Measurements from ENCODE around the gene TBC1D12. TPM values are rescaled to one million over a fixed set of nuclear protein-coding genes. Genes with fewer than 3 reads are reported as not detected.

Gene TBC1D12
- total and polyA plus RNA-seq, 8 donors: 4.1 to 9.2 (median 5.5) TPM

DNA sequence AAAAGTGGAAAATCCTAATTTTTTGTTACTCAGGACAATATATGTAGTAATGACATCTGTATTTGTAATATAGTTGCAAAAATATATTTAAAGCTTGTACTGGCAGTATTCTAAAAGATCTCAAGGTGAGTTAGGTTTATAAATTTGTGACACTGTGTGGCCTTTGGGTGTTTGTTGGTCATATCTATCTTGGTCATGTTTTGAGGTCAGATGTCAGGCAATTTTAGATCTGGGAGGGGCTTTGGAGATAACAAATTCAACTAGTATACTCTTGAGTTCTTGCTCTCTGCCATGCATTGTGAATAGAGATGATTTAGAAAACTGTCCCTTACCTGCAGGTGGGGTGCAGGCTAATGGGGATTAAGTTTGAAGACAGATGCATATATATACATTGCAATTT is 3.1 kb downstream of the TBC1D12 start:
- no peak for FAIRE-seq
- H3K27ac ChIP-seq: no peak overlapping the region
- ATAC-seq: no peak

DNA sequence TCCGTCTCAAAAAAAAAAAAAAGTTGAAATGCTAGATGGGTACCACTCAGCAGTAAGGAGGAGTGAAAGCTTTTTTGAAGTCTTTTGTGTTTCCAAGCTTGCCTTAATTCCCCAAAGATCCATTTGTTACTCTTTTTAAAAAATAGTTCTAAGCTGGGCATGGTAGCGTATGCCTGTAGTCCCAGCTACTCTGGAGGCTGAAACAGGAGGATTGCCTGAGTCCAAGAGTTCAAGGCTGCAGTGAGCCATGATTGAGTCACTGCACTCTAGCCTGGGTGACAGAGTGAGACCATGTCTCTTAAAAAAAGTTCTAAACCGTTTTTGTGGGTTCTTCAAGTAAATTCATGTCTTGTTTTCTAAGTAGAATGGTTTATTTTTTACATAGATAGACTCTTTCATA is 5.3 kb downstream of the TBC1D12 start:
- intact Hi-C loops (cut with DNase I): no loop called here
- DNase-seq (no peak), ATAC-seq (no peak), FAIRE-seq (no peak)
- peaks cover 10 to 24% (median 15%) of the 10 kb centered on the region in 3 donors for H3K4me1 ChIP-seq
- TF ChIP-seq, protein P1, sequence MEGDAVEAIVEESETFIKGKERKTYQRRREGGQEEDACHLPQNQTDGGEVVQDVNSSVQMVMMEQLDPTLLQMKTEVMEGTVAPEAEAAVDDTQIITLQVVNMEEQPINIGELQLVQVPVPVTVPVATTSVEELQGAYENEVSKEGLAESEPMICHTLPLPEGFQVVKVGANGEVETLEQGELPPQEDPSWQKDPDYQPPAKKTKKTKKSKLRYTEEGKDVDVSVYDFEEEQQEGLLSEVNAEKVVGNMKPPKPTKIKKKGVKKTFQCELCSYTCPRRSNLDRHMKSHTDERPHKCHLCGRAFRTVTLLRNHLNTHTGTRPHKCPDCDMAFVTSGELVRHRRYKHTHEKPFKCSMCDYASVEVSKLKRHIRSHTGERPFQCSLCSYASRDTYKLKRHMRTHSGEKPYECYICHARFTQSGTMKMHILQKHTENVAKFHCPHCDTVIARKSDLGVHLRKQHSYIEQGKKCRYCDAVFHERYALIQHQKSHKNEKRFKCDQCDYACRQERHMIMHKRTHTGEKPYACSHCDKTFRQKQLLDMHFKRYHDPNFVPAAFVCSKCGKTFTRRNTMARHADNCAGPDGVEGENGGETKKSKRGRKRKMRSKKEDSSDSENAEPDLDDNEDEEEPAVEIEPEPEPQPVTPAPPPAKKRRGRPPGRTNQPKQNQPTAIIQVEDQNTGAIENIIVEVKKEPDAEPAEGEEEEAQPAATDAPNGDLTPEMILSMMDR (IDR thresholded peaks at IDR 0.05): no peak
- H3K9me3 ChIP-seq: no peaks in the 10 kb centered on the region
- WGBS, 2 donors: 66 to 75% methylated on average over 3 of the region's 3 CpGs
- H3K27ac ChIP-seq: no peak overlapping the region
- no peak overlapping the region for H3K4me3 ChIP-seq
- H3K27me3 ChIP-seq: no peaks in the 10 kb centered on the region
- no peaks in the 10 kb centered on the region for H3K36me3 ChIP-seq

More for the DNA sequence above, 3.1 kb downstream of the TBC1D12 start:
- Histone ChIP-seq H3K36me3 (no peaks in the 10 kb centered on the region), H3K4me3 (no peak overlapping the region), H3K4me1 (peaks cover 9 to 20% (median 10%) of the 10 kb centered on the region in 3 donors), H3K27me3 (no peaks in the 10 kb centered on the region), H3K9me3 (no peaks in the 10 kb centered on the region)
- intact Hi-C loops (cut with DNase I): no loop called here
- no peak for DNase-seq
- TF ChIP-seq, protein P1 (IDR thresholded peaks at IDR 0.05): no peak

DNA sequence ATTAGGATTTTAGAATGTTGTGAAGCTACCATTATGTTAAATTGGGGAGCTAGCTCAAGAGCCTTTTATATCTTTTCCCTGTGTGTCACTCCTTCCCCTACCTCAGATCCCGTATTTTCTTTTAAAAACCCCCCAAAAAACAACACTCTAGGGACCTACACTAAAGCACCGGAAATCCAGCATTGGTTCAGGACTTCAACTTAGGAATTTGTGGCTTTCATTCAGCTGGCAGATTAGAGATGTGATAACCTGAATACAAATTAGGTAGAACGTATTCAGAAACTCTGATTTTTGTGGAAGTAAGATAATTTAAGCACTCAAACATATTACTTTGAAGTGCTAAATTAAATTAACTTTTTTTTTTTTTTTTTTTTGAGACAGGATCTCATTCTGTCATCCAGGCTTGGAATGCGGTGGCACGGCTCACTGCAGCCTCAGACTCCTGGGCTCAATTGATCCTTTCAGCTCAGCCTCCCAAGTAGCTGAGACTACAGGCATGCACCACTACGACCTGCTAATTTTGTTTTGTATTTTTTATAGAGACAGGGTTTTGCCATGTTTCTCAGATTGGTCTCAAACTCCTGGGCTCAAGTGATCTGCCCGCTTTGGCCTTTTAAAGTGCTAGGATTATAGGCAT is 6.8 kb downstream of the TBC1D12 start:
- TF ChIP-seq, protein P1 (IDR thresholded peaks at IDR 0.05): no peak
- ATAC-seq (peak in 1 of 4 donors; percentile 37), DNase-seq (no peak), FAIRE-seq (no peak)
- 51 to 56% methylated on average over 7 of the region's 7 CpGs for WGBS, 2 donors
- Histone ChIP-seq H3K4me1 (peaks cover 15 to 25% (median 16%) of the 10 kb centered on the region in 3 donors), H3K4me3 (no peak overlapping the region), H3K27ac (no peak overlapping the region), H3K36me3 (no peaks in the 10 kb centered on the region), H3K27me3 (no peaks in the 10 kb centered on the region), H3K9me3 (no peaks in the 10 kb centered on the region)
- intact Hi-C loops (cut with DNase I): no loop called here

DNA sequence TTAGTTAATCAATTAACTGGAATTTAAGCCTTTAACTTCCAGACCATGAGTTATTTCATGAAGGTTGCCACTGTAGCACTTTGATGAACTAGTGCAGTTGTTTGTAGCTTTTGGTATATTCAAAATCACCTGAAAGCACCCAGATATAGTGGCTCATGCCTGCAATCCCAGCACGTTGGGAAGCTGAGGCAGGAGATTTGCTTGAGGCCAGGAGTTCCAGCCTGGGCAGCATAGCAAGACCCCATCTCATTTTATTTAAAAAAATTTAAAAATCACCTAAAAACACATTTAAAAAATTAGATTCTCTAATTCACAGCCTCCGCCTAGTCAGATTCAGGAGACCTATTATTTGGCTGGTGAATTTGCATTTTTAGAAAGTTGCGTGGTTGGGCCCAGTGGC is 9.0 kb downstream of the TBC1D12 start:
- FAIRE-seq (no peak), DNase-seq (no peak), ATAC-seq (no peak)
- Histone ChIP-seq H3K27ac (no peak overlapping the region), H3K9me3 (no peaks in the 10 kb centered on the region), H3K4me1 (peaks cover 10 to 22% (median 11%) of the 10 kb centered on the region in 3 donors), H3K4me3 (no peak overlapping the region), H3K27me3 (no peaks in the 10 kb centered on the region), H3K36me3 (no peaks in the 10 kb centered on the region)
- TF ChIP-seq, protein P1 (IDR thresholded peaks at IDR 0.05): no peak
- intact Hi-C loops (cut with DNase I): no loop called here
- 97 to 99% methylated on average over 3 of the region's 3 CpGs for WGBS, 2 donors

DNA sequence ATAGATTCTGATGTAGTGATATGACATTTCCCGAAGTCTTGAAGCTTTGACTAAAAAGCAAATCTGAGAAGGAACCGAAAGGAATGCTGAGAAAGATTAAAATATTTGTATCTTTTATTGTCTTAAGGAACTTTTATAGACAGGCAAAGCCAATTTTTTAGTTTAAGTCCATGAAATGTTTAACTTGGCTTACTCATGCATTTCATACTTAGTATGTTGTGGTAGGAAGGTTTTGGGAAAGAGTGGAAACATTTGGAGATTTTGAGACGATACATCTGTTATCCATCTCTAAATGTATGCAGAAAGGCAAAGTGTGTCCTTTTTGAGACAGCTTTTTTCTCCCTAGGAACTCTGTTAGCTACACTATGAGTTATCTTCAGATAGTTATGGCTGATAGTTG is 10.1 kb downstream of the TBC1D12 start:
- no peak overlapping the region for H3K27ac ChIP-seq
- no peaks in the 10 kb centered on the region for H3K27me3 ChIP-seq
- ATAC-seq (peak in 1 of 4 donors; percentile 17), FAIRE-seq (no peak), DNase-seq (no peak)
- H3K4me3 ChIP-seq: no peak overlapping the region
- no peaks in the 10 kb centered on the region for H3K9me3 ChIP-seq
- TF ChIP-seq, protein P1 (IDR thresholded peaks at IDR 0.05): no peak
- peaks cover 6 to 24% (median 11%) of the 10 kb centered on the region in 3 donors for H3K4me1 ChIP-seq
- 66% methylated on average over 3 of the region's 3 CpGs for WGBS, 2 donors
- intact Hi-C loops (cut with DNase I): no loop called here
- H3K36me3 ChIP-seq: no peaks in the 10 kb centered on the region
